CD8-positive, alpha-beta memory T cell (primary cell): Measurements from ENCODE around the gene ENDOU. TPM values are rescaled to one million over a fixed set of nuclear protein-coding genes. Genes with fewer than 3 reads are reported as not detected.
A peak's percentile ranks its signal among the peaks of the same experiment; 100 is the strongest.

ENCODE experiments used
- CTCF ChIA-PET: fragments of 350-600 bp; sonication (Branson Sonifier 250); formaldehyde crosslinking; loops from one replicate; lab custom pipeline; 2021; ENCODE audit warnings: antibody characterized with exemption; lab: Charles Lee
- POLR2A ChIA-PET: fragments of 350-600 bp; sonication (Branson Sonifier 250); formaldehyde crosslinking; loops from one replicate; lab custom pipeline; 2021; ENCODE audit warnings: antibody characterized with exemption; lab: Charles Lee
- DNase-seq, 5 donors: peaks; one replicate each; pipeline versions ENCODE4 v3.0.0 to v3.0.0-alpha.2; 2020 to 2022; ENCODE audit warnings: mixed read lengths in 1 of 5
- H3K27ac ChIP-seq: one replicate; pipeline ENCODE4 v1.7.0; 2013; ENCODE audit warnings: low read depth, mild to moderate bottlenecking, low read length, moderate library complexity
- H3K27me3 ChIP-seq: 2 replicates; pipeline ENCODE4 v1.7.0; 2013; ENCODE audit warnings: low read length, mild to moderate bottlenecking; ENCODE audit not compliant: insufficient read depth, poor library complexity, severe bottlenecking
- H3K36me3 ChIP-seq: 2 replicates; pipeline ENCODE4 v1.7.0; 2013; ENCODE audit warnings: mild to moderate bottlenecking, low read length, moderate library complexity; ENCODE audit not compliant: insufficient read depth
- H3K4me1 ChIP-seq: 2 replicates; pipeline ENCODE4 v1.7.0; 2013; ENCODE audit warnings: mild to moderate bottlenecking, low read length, moderate library complexity; ENCODE audit not compliant: insufficient read depth
- H3K4me3 ChIP-seq: 2 replicates; pipeline ENCODE4 v1.7.0; 2013; ENCODE audit warnings: mild to moderate bottlenecking, low read length
- H3K9me3 ChIP-seq: 2 replicates; pipeline ENCODE4 v1.7.0; 2013; ENCODE audit warnings: mild to moderate bottlenecking, low read length
- H3K27ac Mint-ChIP-seq, 8 donors: one replicate each; pipeline ENCODE4 v1.8.0; 2020 to 2021; ENCODE audit warnings: mixed read lengths in 8 of 8, mild to moderate bottlenecking in 6 of 8, inconsistent platforms in 3 of 8, moderate library complexity in 3 of 8
- H3K27me3 Mint-ChIP-seq, 2 donors: one replicate each; pipeline ENCODE4 v1.8.0; 2020 to 2021; ENCODE audit warnings: mixed read lengths in 2 of 2, mild to moderate bottlenecking in 1 of 2, moderate library complexity in 1 of 2
- H3K36me3 Mint-ChIP-seq, 3 donors: one replicate each; pipeline ENCODE4 v1.8.0; 2020 to 2021; ENCODE audit warnings: mixed read lengths in 3 of 3, inconsistent platforms in 1 of 3, mild to moderate bottlenecking in 1 of 3
- H3K4me1 Mint-ChIP-seq, 3 donors: one replicate each; pipeline ENCODE4 v1.8.0; 2020 to 2021; ENCODE audit warnings: mixed read lengths in 3 of 3, inconsistent platforms in 1 of 3, mild to moderate bottlenecking in 1 of 3
- H3K4me3 Mint-ChIP-seq, 7 donors: one replicate each; pipeline ENCODE4 v1.8.0; 2020 to 2021; ENCODE audit warnings: mixed read lengths in 7 of 7, mild to moderate bottlenecking in 6 of 7, moderate library complexity in 4 of 7, inconsistent platforms in 2 of 7
- H3K9me3 Mint-ChIP-seq, 5 donors: one replicate each; pipeline ENCODE4 v1.8.0; 2020 to 2022; ENCODE audit warnings: mixed read lengths in 5 of 5, mild to moderate bottlenecking in 3 of 5, moderate library complexity in 2 of 5, inconsistent platforms in 1 of 5
- polyA plus RNA-seq: library from polyadenylated mRNA; unstranded; fragments of 300-500 nt; fragmentation: Illumina TruSeq; gene quantifications from one replicate; pipeline ENCODE4 v1.2.3, GENCODE V29; 2021
- total RNA-seq, 2 experiments: library from RNA; stranded (reverse); gene quantifications; one replicate each; pipeline ENCODE4 v1.2.3, GENCODE V29; 2021

Gene ENDOU
- total and polyA plus RNA-seq, 3 experiments from 2014 or later, result not detected

DNA sequence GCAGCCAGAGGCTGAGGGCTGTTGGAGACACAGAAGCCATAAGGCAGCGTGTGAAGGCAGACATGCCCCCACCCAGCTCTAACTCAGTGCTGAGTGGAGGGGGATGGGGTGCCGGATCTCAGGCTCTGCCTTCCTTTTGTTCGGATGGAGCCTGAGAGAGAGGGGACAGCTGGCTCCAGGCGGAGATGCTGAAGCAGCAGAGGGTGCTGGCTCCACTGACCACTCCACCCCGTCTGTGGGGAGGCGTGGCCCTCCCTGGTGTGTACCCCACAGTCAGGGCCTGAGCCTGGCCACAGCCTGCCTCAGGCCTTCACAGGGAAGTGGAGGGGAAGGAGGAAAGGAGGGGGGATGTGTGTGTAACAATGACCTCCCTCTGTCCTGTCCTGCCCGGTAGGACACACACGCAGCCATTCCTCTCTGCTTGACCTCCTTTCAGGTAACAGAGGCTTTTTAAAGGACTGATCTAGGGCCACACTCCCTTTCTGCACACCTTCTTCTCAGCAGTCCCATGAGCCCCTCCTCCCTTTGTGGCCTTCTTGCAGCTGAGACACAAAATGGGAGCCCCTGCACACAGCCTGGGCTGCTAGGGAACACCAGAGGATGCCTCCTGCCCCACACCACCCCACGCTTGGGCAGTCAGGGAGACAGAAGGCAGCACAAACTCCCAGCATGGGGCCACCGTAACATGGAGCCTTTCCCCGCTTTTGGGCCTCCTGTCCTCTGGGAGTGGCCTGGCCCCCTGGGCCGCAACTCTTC lies 9.6 kb upstream of the ENDOU start:
- ChIA-PET POLR2A (no interaction called here), CTCF (interaction anchor here (14.3 kb wide), 1 partner anchor 8 kb away, joined by 130 read pairs; no protein-coding TSS in a partner anchor)
- DNase-seq, result no peak
- H3K36me3 ChIP-seq, result no peaks in the 10 kb centered on the region
- no peak overlapping the region for H3K4me3 Mint-ChIP-seq
- no peaks in the 10 kb centered on the region for H3K4me1 ChIP-seq
- H3K36me3 Mint-ChIP-seq, result peaks cover 0 to 2% (median 0%) of the 10 kb centered on the region in 3 donors
- H3K27me3 ChIP-seq, result no peaks in the 10 kb centered on the region
- H3K4me1 Mint-ChIP-seq, result peaks cover 0 to 5% (median 5%) of the 10 kb centered on the region in 3 donors
- no peak overlapping the region for H3K4me3 ChIP-seq
- H3K27ac ChIP-seq, result no peak overlapping the region
- H3K27ac Mint-ChIP-seq, result no peak overlapping the region
- H3K9me3 ChIP-seq, result no peaks in the 10 kb centered on the region
- H3K9me3 Mint-ChIP-seq, result no peaks in the 10 kb centered on the region
- no peaks in the 10 kb centered on the region for H3K27me3 Mint-ChIP-seq

- no peaks in the 10 kb centered on the region for H3K4me1 ChIP-seq
- H3K27me3 Mint-ChIP-seq, result no peaks in the 10 kb centered on the region
- H3K27me3 ChIP-seq, result no peaks in the 10 kb centered on the region
- H3K4me1 Mint-ChIP-seq, result peaks cover 0 to 1% (median 0%) of the 10 kb centered on the region in 3 donors
- ChIA-PET CTCF (interaction anchor here (0.9 to 14.3 kb wide), 6 partner anchors 9 to 104 kb away, joined by 3 to 130 read pairs (median 6); no protein-coding TSS in a partner anchor), POLR2A (interaction anchor here (0.9 kb wide), 1 partner anchor 108 kb away, joined by 3 read pairs; no protein-coding TSS in a partner anchor)
- H3K9me3 Mint-ChIP-seq, result no peaks in the 10 kb centered on the region
- peaks cover 0 to 3% (median 0%) of the 10 kb centered on the region in 3 donors for H3K36me3 Mint-ChIP-seq
- H3K4me3 Mint-ChIP-seq, result no peak overlapping the region
- no peak for DNase-seq
- H3K4me3 ChIP-seq, result no peak overlapping the region
- H3K9me3 ChIP-seq, result no peaks in the 10 kb centered on the region
- H3K36me3 ChIP-seq, result no peaks in the 10 kb centered on the region
- H3K27ac Mint-ChIP-seq, result no peak overlapping the region
- H3K27ac ChIP-seq, result no peak overlapping the region
Observed at GRCh38 chr12:47733142-47733541, 7.9 kb upstream of the ENDOU start.

DNA sequence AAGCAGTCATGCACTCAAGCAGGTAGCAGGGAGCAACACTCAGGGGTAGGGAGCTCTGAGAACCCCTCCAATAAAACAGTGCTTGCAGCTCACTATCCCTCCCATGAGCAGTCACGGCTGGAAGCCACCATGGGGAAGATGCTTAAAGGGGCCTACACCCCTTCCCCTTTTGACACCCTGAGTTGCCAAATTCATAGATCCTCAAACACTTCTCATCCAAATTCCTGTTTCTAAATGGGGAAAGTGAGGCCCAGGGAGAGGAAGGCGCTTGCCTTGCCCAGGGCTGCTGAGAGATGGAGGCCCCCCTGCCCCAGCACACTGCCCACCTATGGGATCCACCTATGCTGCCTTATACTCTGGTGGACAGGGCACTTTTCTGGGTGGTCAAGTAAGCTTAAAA lies 7.2 kb upstream of the ENDOU start:
- H3K36me3 ChIP-seq, result no peaks in the 10 kb centered on the region
- Mint-ChIP-seq H3K27me3 (no peaks in the 10 kb centered on the region), H3K36me3 (peaks cover 0 to 3% (median 0%) of the 10 kb centered on the region in 3 donors), H3K9me3 (no peaks in the 10 kb centered on the region), H3K4me3 (no peak overlapping the region), H3K27ac (peak overlapping the region in 1 of 8 donors; percentile 32), H3K4me1 (peaks cover 0 to 1% (median 0%) of the 10 kb centered on the region in 3 donors)
- H3K4me3 ChIP-seq, result no peak overlapping the region
- H3K27ac ChIP-seq, result no peak overlapping the region
- no peaks in the 10 kb centered on the region for H3K27me3 ChIP-seq
- no peak for DNase-seq
- ChIA-PET CTCF (interaction anchor here (0.7 to 14.3 kb wide), 7 partner anchors 10 to 105 kb away, joined by 3 to 130 read pairs (median 5); no protein-coding TSS in a partner anchor), POLR2A (interaction anchor here (0.9 kb wide), 1 partner anchor 109 kb away, joined by 3 read pairs; no protein-coding TSS in a partner anchor)
- H3K9me3 ChIP-seq, result no peaks in the 10 kb centered on the region
- no peaks in the 10 kb centered on the region for H3K4me1 ChIP-seq

DNA sequence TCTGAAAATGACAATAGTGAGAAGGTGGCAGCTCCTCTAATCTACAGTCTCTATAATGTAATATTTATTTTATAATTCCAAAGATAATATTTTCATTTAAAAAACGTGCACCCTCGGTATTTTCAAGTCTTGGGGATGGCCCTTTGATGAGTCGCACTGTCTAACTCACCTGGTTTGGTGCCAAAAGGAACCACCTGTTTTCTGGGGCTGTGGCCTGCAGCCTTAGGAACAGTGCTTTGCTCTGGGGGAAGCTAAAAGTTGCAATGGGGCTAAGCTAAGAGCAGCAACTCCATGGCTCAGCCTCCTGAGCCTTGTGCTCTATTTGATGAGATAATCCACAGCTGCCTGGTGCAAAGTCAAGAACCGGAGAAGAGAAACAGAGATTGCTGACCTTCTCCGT lies 6.4 kb upstream of the ENDOU start:
- Histone ChIP-seq H3K27me3 (no peaks in the 10 kb centered on the region), H3K4me1 (no peaks in the 10 kb centered on the region), H3K27ac (no peak overlapping the region), H3K36me3 (no peaks in the 10 kb centered on the region), H3K4me3 (no peak overlapping the region), H3K9me3 (no peaks in the 10 kb centered on the region)
- Mint-ChIP-seq H3K4me3 (no peak overlapping the region), H3K36me3 (peaks cover 0 to 3% (median 0%) of the 10 kb centered on the region in 3 donors), H3K4me1 (no peaks in the 10 kb centered on the region), H3K27ac (no peak overlapping the region), H3K9me3 (no peaks in the 10 kb centered on the region), H3K27me3 (peaks cover 0 to under 1% of the 10 kb centered on the region in 2 donors)
- CTCF ChIA-PET, result interaction anchor here (2.5 to 14.3 kb wide), 3 partner anchors 11 to 35 kb away, joined by 8 to 130 read pairs (median 11); no protein-coding TSS in a partner anchor
- POLR2A ChIA-PET, result interaction anchor here (0.6 kb wide), 2 partner anchors 12 to 15 kb away, joined by 3 read pairs; no protein-coding TSS in a partner anchor
- DNase-seq, result no peak

DNA sequence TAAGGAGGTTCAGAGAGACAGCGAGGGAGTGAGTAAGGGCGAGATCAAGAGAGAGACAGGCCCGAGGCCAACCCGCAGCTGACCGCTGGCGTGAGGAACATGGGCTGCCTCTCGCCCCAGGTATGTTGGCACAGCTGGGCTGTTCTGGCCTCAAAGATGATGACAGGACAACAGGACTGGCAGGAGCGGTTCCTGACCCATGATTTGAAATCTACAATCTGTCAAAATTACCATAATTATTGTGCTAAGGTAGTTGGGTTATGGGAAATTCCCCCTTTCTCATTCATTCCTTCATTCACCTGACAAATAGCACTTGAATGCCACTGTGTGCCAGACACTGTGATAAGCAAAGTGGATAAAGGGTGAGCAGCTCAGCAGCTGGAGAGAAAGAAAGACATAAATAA lies 5.1 kb upstream of the ENDOU start:
- peaks cover 0 to 2% of the 10 kb centered on the region in 2 donors for H3K27me3 Mint-ChIP-seq
- H3K36me3 Mint-ChIP-seq, result peaks cover 0 to 3% (median 0%) of the 10 kb centered on the region in 3 donors
- Histone ChIP-seq H3K27me3 (no peaks in the 10 kb centered on the region), H3K27ac (no peak overlapping the region), H3K9me3 (no peaks in the 10 kb centered on the region), H3K4me1 (no peaks in the 10 kb centered on the region), H3K36me3 (no peaks in the 10 kb centered on the region), H3K4me3 (no peak overlapping the region)
- H3K4me3 Mint-ChIP-seq, result no peak overlapping the region
- no peaks in the 10 kb centered on the region for H3K4me1 Mint-ChIP-seq
- H3K27ac Mint-ChIP-seq, result no peak overlapping the region
- H3K9me3 Mint-ChIP-seq, result no peaks in the 10 kb centered on the region
- no peak for DNase-seq
- CTCF ChIA-PET, result interaction anchor here (1.3 to 14.3 kb wide), 3 partner anchors 12 to 36 kb away, joined by 4 to 130 read pairs (median 8); no protein-coding TSS in a partner anchor
- POLR2A ChIA-PET, result no interaction called here

GRCh38 chr12:47729233-47729632 lies 3.9 kb upstream of the ENDOU start:
- H3K36me3 ChIP-seq, result no peaks in the 10 kb centered on the region
- H3K9me3 ChIP-seq, result no peaks in the 10 kb centered on the region
- Mint-ChIP-seq H3K36me3 (peaks cover 0 to 3% (median 0%) of the 10 kb centered on the region in 3 donors), H3K4me1 (no peaks in the 10 kb centered on the region), H3K9me3 (no peaks in the 10 kb centered on the region), H3K27ac (peak overlapping the region in 1 of 8 donors; percentile 47), H3K4me3 (no peak overlapping the region), H3K27me3 (peaks cover 0 to 3% of the 10 kb centered on the region in 2 donors)
- H3K27me3 ChIP-seq, result no peaks in the 10 kb centered on the region
- DNase-seq, result no peak
- CTCF ChIA-PET, result interaction anchor here (1.3 to 14.3 kb wide), 2 partner anchors 13 to 30 kb away, joined by 4 to 130 read pairs; no protein-coding TSS in a partner anchor
- no peak overlapping the region for H3K27ac ChIP-seq
- H3K4me3 ChIP-seq, result no peak overlapping the region
- H3K4me1 ChIP-seq, result no peaks in the 10 kb centered on the region
- POLR2A ChIA-PET, result interaction anchor here (0.6 kb wide), 1 partner anchor 84 kb away, joined by 5 read pairs; no protein-coding TSS in a partner anchor

DNA sequence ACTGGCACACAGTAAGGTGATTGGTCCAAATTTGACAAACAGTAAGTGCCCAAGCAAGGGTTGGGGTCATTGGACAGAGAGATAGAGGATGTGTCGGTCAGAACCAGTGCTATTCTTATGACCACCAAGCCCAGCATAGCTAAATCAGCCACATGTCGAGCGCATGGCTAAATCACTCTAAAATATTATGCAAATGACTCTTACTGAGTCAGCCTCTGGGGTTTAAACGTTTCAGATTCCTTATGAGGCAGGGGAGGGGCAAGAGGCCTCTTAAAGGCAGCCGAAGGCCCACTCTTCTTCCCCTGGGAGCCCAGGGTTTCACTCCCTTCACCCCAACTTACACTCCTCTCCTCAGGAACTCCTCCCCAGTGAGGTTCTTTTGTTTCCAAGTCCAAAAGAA lies 603 bp upstream of the ENDOU start:
- H3K27ac Mint-ChIP-seq, result no peak overlapping the region
- Histone ChIP-seq H3K4me3 (no peak overlapping the region), H3K9me3 (no peaks in the 10 kb centered on the region), H3K36me3 (no peaks in the 10 kb centered on the region), H3K27me3 (no peaks in the 10 kb centered on the region), H3K4me1 (peaks cover 19% of the 10 kb centered on the region), H3K27ac (no peak overlapping the region)
- peaks cover 0 to 5% (median 2%) of the 10 kb centered on the region in 3 donors for H3K36me3 Mint-ChIP-seq
- CTCF ChIA-PET, result interaction anchor here (0.9 to 14.3 kb wide), 3 partner anchors 10 to 113 kb away, joined by 6 to 130 read pairs (median 8); no protein-coding TSS in a partner anchor
- H3K4me1 Mint-ChIP-seq, result peaks cover 23 to 28% (median 23%) of the 10 kb centered on the region in 3 donors
- H3K4me3 Mint-ChIP-seq, result no peak overlapping the region
- DNase-seq, result no peak
- POLR2A ChIA-PET, result no interaction called here
- no peaks in the 10 kb centered on the region for H3K9me3 Mint-ChIP-seq
- peaks cover 0 to 5% of the 10 kb centered on the region in 2 donors for H3K27me3 Mint-ChIP-seq
